T-helper 1 cell treated with Interleukin-12 subunit alpha and Interleukin-12 subunit beta and Interleukin-4 antibody, amounts not matched to agents 30 ng/mL and 1 ng/mL, for 36 hours (primary cell): ENCODE results near the gene MARK3. TPM values are rescaled to one million over a fixed set of nuclear protein-coding genes. Genes with fewer than 3 reads are reported as not detected.

Source experiments
- intact Hi-C: fragments of 100-400 bp; cut with micrococcal nuclease; formaldehyde crosslinking; loops from one replicate; pipeline ENCODE4 v1.15.1; 2024
- total RNA-seq: library from RNA; stranded (reverse); gene quantifications from 2 replicates; pipeline ENCODE4 v1.2.3, GENCODE V29; 2022

Gene MARK3
- total RNA-seq, 1 donor from 2014 or later = 91.6 TPM

- intact Hi-C loops = no loop called here
Observed at GRCh38 chr14:103430358-103430757, 45.1 kb downstream of the MARK3 start.

GRCh38 chr14:103432627-103433026 is 47.4 kb downstream of the MARK3 start:
- intact Hi-C loops = no loop called here

GRCh38 chr14:103433916-103434563 is 48.8 kb downstream of the MARK3 start:
- intact Hi-C loops = no loop called here

- intact Hi-C loops = no loop called here
Observed at GRCh38 chr14:103434868-103435442, 49.7 kb downstream of the MARK3 start.

GRCh38 chr14:103436533-103436932 is 51.3 kb downstream of the MARK3 start:
- intact Hi-C loops = no loop called here

GRCh38 chr14:103442288-103442687 is 57.1 kb downstream of the MARK3 start:
- intact Hi-C loops = no loop called here

- intact Hi-C loops = no loop called here
Observed at GRCh38 chr14:103443111-103443510, 57.9 kb downstream of the MARK3 start.

GRCh38 chr14:103444837-103445524 is 59.8 kb downstream of the MARK3 start:
- intact Hi-C loops = no loop called here

GRCh38 chr14:103445806-103446205 is 60.6 kb downstream of the MARK3 start:
- intact Hi-C loops = no loop called here

GRCh38 chr14:103448097-103448496 is 62.9 kb downstream of the MARK3 start:
- intact Hi-C loops = no loop called here

GRCh38 chr14:103449634-103450161 is 64.5 kb downstream of the MARK3 start:
- intact Hi-C loops = no loop called here

- intact Hi-C loops = no loop called here
Observed at GRCh38 chr14:103450416-103450815, 65.2 kb downstream of the MARK3 start.

- intact Hi-C loops = no loop called here
Observed at GRCh38 chr14:103451401-103451800, 66.2 kb downstream of the MARK3 start.

- intact Hi-C loops = no loop called here
Observed at GRCh38 chr14:103453791-103454190, 68.6 kb downstream of the MARK3 start.

GRCh38 chr14:103456167-103456835 is 71.1 kb downstream of the MARK3 start:
- intact Hi-C loops = no loop called here

GRCh38 chr14:103460415-103460814 is 75.2 kb downstream of the MARK3 start:
- intact Hi-C loops = no loop called here

- intact Hi-C loops = no loop called here
Observed at GRCh38 chr14:103463149-103463548, 77.9 kb downstream of the MARK3 start.

- intact Hi-C loops = no loop called here
Observed at GRCh38 chr14:103463851-103464250, 78.6 kb downstream of the MARK3 start.

- intact Hi-C loops = no loop called here
Observed at GRCh38 chr14:103472939-103473338, 87.7 kb downstream of the MARK3 start.

GRCh38 chr14:103474893-103475292 is 89.7 kb downstream of the MARK3 start:
- intact Hi-C loops = no loop called here

GRCh38 chr14:103476065-103476464 is 90.8 kb downstream of the MARK3 start:
- intact Hi-C loops = no loop called here

GRCh38 chr14:103476631-103477030 is 91.4 kb downstream of the MARK3 start:
- intact Hi-C loops = no loop called here
